ENCODE results near the gene ATOSB.

DNA sequence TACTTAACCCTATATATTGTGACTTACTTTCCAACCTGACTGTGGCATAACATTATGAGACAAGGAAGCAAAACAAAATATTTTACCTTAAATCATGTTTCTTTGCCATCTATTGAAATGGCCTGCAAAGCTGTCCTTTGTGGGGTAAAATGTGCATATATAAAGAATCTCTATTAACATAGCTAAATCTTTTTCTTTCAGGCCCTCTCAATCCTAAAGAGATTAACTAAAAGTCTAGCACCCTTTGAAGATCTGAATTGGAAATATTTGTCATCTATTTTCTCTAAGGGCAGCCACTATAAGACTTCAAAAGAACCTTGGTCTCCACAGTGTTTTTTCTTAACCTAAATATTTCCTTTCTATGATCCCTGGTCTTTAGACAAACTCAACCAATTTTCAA, 41.1 kb upstream of the ATOSB start:
- no peak for TF ChIP-seq RAD21 (CRISPR knock-in tag; conservative IDR thresholded peaks at IDR 0.05 in 1 of 2, IDR thresholded peaks at IDR 0.05 in 1 of 2)
- TF ChIP-seq, protein P1, sequence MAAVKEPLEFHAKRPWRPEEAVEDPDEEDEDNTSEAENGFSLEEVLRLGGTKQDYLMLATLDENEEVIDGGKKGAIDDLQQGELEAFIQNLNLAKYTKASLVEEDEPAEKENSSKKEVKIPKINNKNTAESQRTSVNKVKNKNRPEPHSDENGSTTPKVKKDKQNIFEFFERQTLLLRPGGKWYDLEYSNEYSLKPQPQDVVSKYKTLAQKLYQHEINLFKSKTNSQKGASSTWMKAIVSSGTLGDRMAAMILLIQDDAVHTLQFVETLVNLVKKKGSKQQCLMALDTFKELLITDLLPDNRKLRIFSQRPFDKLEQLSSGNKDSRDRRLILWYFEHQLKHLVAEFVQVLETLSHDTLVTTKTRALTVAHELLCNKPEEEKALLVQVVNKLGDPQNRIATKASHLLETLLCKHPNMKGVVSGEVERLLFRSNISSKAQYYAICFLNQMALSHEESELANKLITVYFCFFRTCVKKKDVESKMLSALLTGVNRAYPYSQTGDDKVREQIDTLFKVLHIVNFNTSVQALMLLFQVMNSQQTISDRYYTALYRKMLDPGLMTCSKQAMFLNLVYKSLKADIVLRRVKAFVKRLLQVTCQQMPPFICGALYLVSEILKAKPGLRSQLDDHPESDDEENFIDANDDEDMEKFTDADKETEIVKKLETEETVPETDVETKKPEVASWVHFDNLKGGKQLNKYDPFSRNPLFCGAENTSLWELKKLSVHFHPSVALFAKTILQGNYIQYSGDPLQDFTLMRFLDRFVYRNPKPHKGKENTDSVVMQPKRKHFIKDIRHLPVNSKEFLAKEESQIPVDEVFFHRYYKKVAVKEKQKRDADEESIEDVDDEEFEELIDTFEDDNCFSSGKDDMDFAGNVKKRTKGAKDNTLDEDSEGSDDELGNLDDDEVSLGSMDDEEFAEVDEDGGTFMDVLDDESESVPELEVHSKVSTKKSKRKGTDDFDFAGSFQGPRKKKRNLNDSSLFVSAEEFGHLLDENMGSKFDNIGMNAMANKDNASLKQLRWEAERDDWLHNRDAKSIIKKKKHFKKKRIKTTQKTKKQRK (IDR thresholded peaks at IDR 0.05; ENCODE audit: borderline replicate concordance, low read depth, low read length): no peak
